Fibroblast of lung (primary cell): ENCODE measurements around the gene CKS2. TPM values are rescaled to one million over a fixed set of nuclear protein-coding genes. Genes with fewer than 3 reads are reported as not detected.
A peak's percentile ranks its signal among the peaks of the same experiment; 100 is the strongest.
"Not testable (repeated sequence)": the region's sequence is repeated elsewhere in the genome, so short reads cannot be mapped to it uniquely, and the experiment has no call there.

Experiments used
- DNase-seq, 2 donors: peaks; one replicate each; pipeline versions ENCODE4 v3.0.0 to v3.0.0-alpha.2; 2010; ENCODE audit warnings: low read depth in 2 of 2
- H2AFZ ChIP-seq: 2 replicates; pipeline ENCODE4 v1.5.1; 2012; ENCODE audit warnings: low read length, control low read depth, inconsistent platforms
- H3K27ac ChIP-seq: 2 replicates; pipeline ENCODE4 v1.5.1; 2011; ENCODE audit warnings: low read length, control low read depth; ENCODE audit not compliant: insufficient read depth
- H3K27me3 ChIP-seq: 2 replicates; pipeline ENCODE4 v1.5.1; 2011; ENCODE audit warnings: mild to moderate bottlenecking, low read length; ENCODE audit not compliant: control insufficient read depth, insufficient read depth
- H3K36me3 ChIP-seq: 2 replicates; pipeline ENCODE4 v1.5.1; 2011; ENCODE audit warnings: low read length; ENCODE audit not compliant: control insufficient read depth, insufficient read depth
- H3K4me1 ChIP-seq: 2 replicates; pipeline ENCODE4 v1.5.1; 2011; ENCODE audit warnings: low read length; ENCODE audit not compliant: control insufficient read depth, insufficient read depth; ENCODE audit errors: extremely low read depth
- H3K4me2 ChIP-seq: 2 replicates; pipeline ENCODE4 v1.5.1; 2011; ENCODE audit warnings: low read length, control low read depth; ENCODE audit not compliant: insufficient read depth; ENCODE audit errors: extremely low read depth
- H3K4me3 ChIP-seq, 4 experiments: fragments of 200-600 bp in 1 of 4; sonication (generic) in 1 of 4; replicated peaks in 1 of 4; 2 replicates each; pipeline ENCODE4 v1.5.1; 2011 to 2016; ENCODE audit warnings: low read length in 4 of 4, low read depth in 3 of 4, mild to moderate bottlenecking in 3 of 4, control low read depth in 2 of 4, inconsistent platforms in 1 of 4, mixed read lengths in 1 of 4; ENCODE audit not compliant: insufficient read depth in 1 of 4; ENCODE audit errors: control extremely low read depth in 1 of 4
- H3K79me2 ChIP-seq: 2 replicates; pipeline ENCODE4 v1.5.1; 2012; ENCODE audit warnings: mild to moderate bottlenecking, low read length, inconsistent platforms; ENCODE audit not compliant: control insufficient read depth, insufficient read depth
- H3K9ac ChIP-seq: 2 replicates; pipeline ENCODE4 v1.5.1; 2011; ENCODE audit warnings: mild to moderate bottlenecking, low read length, control low read depth; ENCODE audit not compliant: insufficient read depth
- H3K9me3 ChIP-seq: 2 replicates; pipeline ENCODE4 v1.5.1; 2012; ENCODE audit warnings: low read depth, low read length; ENCODE audit not compliant: control insufficient read depth, insufficient read depth
- H4K20me1 ChIP-seq: 2 replicates; pipeline ENCODE4 v1.5.1; 2011; ENCODE audit warnings: low read length; ENCODE audit not compliant: control insufficient read depth, insufficient read depth; ENCODE audit errors: extremely low read depth
- CTCF ChIP-seq, 2 donors: IDR thresholded peaks in 1 of 2; conservative IDR thresholded peaks in 1 of 2; 1 replicate in 1 of 2; 2 replicates in 1 of 2; pipeline ENCODE4 v1.5.1; 2011 to 2012; ENCODE audit warnings: low read length in 2 of 2, control low read depth in 1 of 2, inconsistent platforms in 1 of 2, low read depth in 1 of 2, mild to moderate bottlenecking in 1 of 2
- EZH2 ChIP-seq: IDR thresholded peaks from 2 replicates; pipeline ENCODE4 v1.5.1; 2012; ENCODE audit warnings: low read length, control low read depth, mild to moderate bottlenecking; ENCODE audit errors: missing control alignments
- polyA plus RNA-seq, 2 donors: library from polyadenylated mRNA; depleted of rRNA in 1 of 2; stranded (reverse) in 1 of 2; unstranded in 1 of 2; fragments of >200 nt; gene quantifications; 2 replicates each; pipeline ENCODE4 v1.2.1, GENCODE V29; 2011 to 2012; ENCODE audit warnings: missing spikeins in 1 of 2
- total RNA-seq: library from RNA; depleted of rRNA; stranded (reverse); fragments of >200 nt; gene quantifications from 2 replicates; pipeline ENCODE4 v1.2.1, GENCODE V29; 2014

Gene CKS2
- total and polyA plus RNA-seq, 2 donors (not counting 1 experiment from before 2014, with no cell fraction given): 69.7 to 101 TPM

- Histone ChIP-seq H3K27ac (no peak overlapping the region), H3K36me3 (peaks cover 4% of the 10 kb centered on the region)
Measured at GRCh38 chr9:89340332-89340731, 29.3 kb downstream of the CKS2 start.

DNA sequence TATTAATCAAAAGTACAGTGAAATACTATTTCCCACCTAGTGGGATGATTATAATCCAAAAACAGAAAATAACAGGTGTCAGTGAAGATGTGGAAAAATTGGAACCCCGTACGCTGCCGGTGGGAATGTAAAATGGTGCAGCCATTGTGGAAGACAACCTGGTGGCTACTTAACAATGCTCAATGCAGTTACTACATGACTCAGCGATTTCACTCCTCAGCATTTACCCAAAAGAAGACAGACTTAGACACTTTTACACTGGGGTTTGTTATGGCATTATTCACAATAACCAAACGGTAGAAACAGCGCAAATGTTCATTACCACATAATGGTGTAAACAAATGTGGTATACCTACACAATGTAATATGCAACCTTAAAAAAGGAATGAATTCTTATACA, 31.2 kb downstream of the CKS2 start:
- H3K27ac ChIP-seq: no peak overlapping the region
- no peak overlapping the region for H3K9ac ChIP-seq
- peaks cover 7% of the 10 kb centered on the region for H3K36me3 ChIP-seq
- no peaks in the 10 kb centered on the region for H3K79me2 ChIP-seq
- DNase-seq: no peak
- no peak overlapping the region for H2AFZ ChIP-seq
- no peaks in the 10 kb centered on the region for H3K9me3 ChIP-seq
- H4K20me1 ChIP-seq: no peaks in the 10 kb centered on the region
- H3K4me3 ChIP-seq: no peak overlapping the region
- no peaks in the 10 kb centered on the region for H3K4me1 ChIP-seq
- TF ChIP-seq CTCF (conservative IDR thresholded peaks at IDR 0.05 in 1 of 2, IDR thresholded peaks at IDR 0.05 in 1 of 2; ENCODE audit: low read depth in 1 of 2, low read length in 2 of 2): no peak
- TF ChIP-seq EZH2: no peak
- no peaks in the 10 kb centered on the region for H3K27me3 ChIP-seq
- no peak overlapping the region for H3K4me2 ChIP-seq

More at GRCh38 chr9:89340332-89340731, 29.3 kb downstream of the CKS2 start:
- H3K4me2 ChIP-seq: no peak overlapping the region
- H2AFZ ChIP-seq: no peak overlapping the region
- no peaks in the 10 kb centered on the region for H3K79me2 ChIP-seq
- TF ChIP-seq CTCF (conservative IDR thresholded peaks at IDR 0.05 in 1 of 2, IDR thresholded peaks at IDR 0.05 in 1 of 2; ENCODE audit: low read depth in 1 of 2, low read length in 2 of 2): no peak
- no peak for TF ChIP-seq EZH2
- H3K9me3 ChIP-seq: no peaks in the 10 kb centered on the region
- H4K20me1 ChIP-seq: no peaks in the 10 kb centered on the region
- no peaks in the 10 kb centered on the region for H3K27me3 ChIP-seq
- DNase-seq: no peak
- H3K4me1 ChIP-seq: no peaks in the 10 kb centered on the region
- H3K9ac ChIP-seq: no peak overlapping the region
- no peak overlapping the region for H3K4me3 ChIP-seq

DNA sequence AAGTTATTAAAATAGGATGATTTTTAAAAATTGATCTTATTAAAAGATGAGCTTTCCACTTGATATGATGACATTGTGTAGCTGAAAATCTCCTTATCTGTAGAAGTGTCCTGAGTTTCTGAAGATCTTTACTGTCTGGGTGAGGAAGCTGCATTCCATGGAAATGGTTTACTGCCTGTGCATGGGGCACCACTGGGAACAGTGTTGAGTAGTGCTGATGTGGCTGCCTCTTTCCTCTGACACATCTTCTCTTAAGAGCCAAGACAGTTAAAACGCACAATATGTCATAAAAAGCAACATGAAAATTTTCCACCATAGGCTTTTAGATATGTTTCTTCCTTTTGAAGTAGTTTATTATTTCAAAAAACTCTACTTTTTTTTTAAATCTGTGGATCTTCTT, 32.0 kb downstream of the CKS2 start:
- no peak overlapping the region for H2AFZ ChIP-seq
- peaks cover 7% of the 10 kb centered on the region for H3K36me3 ChIP-seq
- no peak overlapping the region for H3K4me2 ChIP-seq
- H3K79me2 ChIP-seq: no peaks in the 10 kb centered on the region
- no peak overlapping the region for H3K27ac ChIP-seq
- no peaks in the 10 kb centered on the region for H3K27me3 ChIP-seq
- TF ChIP-seq CTCF (conservative IDR thresholded peaks at IDR 0.05 in 1 of 2, IDR thresholded peaks at IDR 0.05 in 1 of 2; ENCODE audit: low read depth in 1 of 2, low read length in 2 of 2) (no peak), EZH2 (no peak)
- no peak overlapping the region for H3K4me3 ChIP-seq
- DNase-seq: no peak
- no peaks in the 10 kb centered on the region for H3K4me1 ChIP-seq
- H3K9ac ChIP-seq: no peak overlapping the region
- no peaks in the 10 kb centered on the region for H3K9me3 ChIP-seq
- H4K20me1 ChIP-seq: no peaks in the 10 kb centered on the region

DNA sequence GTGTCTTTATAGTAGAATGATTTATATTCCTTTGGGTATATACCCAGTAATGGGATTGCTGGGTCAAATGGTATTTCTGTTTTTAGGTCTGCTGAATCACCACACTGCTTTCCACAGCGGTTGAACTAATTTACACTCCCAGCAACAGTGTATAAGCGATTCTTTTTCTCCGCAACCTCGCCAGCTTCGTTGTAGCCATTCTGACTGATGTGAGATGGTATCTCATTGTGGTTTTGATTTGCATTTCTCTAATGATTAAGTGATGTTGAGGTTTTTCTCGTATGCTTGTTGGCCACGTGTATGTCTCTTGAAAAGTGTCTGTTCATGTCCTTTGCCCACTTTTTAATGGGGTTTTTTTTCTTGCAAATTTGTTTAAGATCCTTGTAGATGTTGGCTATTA, 32.8 kb downstream of the CKS2 start:
- not testable (repeated sequence) for H3K4me1 ChIP-seq, H3K4me2 ChIP-seq, H3K9ac ChIP-seq, H3K79me2 ChIP-seq, H3K27ac ChIP-seq, H3K9me3 ChIP-seq, H4K20me1 ChIP-seq, H3K27me3 ChIP-seq, H2AFZ ChIP-seq, H3K4me3 ChIP-seq
- H3K36me3 ChIP-seq: peaks cover 10% of the 10 kb centered on the region
- DNase-seq: peak in 1 of 2 donors; percentile 80
